ENCODE results near the gene NPAS3.

DNA sequence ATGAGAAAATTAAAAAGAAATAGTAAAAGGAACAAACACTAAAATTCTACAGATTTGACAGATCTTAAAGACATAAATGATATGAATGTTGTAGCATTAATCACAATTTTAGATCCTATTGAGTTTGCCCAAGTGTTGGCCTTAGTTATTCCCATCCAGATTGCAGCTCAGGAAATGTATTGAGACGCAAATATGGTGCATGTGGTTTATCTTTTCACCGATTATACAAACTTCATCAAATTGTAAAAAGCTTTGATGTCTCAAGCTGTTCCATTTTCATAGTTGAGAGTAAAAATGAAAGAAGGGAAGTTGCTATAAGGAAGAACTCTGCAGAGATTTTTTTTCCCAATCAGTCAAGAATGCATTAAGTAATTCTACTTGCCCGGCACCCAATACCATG is 683.8 kb downstream of the NPAS3 start:
- TF ChIP-seq EP300 (IDR thresholded peaks at IDR 0.05) (no peak), POLR2AphosphoS5 (IDR thresholded peaks at IDR 0.05) (no peak), POLR2A (IDR thresholded peaks at IDR 0.05) (no peak)
- TF ChIP-seq, protein P1, sequence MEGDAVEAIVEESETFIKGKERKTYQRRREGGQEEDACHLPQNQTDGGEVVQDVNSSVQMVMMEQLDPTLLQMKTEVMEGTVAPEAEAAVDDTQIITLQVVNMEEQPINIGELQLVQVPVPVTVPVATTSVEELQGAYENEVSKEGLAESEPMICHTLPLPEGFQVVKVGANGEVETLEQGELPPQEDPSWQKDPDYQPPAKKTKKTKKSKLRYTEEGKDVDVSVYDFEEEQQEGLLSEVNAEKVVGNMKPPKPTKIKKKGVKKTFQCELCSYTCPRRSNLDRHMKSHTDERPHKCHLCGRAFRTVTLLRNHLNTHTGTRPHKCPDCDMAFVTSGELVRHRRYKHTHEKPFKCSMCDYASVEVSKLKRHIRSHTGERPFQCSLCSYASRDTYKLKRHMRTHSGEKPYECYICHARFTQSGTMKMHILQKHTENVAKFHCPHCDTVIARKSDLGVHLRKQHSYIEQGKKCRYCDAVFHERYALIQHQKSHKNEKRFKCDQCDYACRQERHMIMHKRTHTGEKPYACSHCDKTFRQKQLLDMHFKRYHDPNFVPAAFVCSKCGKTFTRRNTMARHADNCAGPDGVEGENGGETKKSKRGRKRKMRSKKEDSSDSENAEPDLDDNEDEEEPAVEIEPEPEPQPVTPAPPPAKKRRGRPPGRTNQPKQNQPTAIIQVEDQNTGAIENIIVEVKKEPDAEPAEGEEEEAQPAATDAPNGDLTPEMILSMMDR (IDR thresholded peaks at IDR 0.05) = no peak
